ENCODE results near the gene ULK4. TPM values are rescaled to one million over a fixed set of nuclear protein-coding genes. Genes with fewer than 3 reads are reported as not detected.
"Not testable (repeated sequence)": the region's sequence is repeated elsewhere in the genome, so short reads cannot be mapped to it uniquely, and the experiment has no call there.

The ULK4 gene
- total RNA-seq, 4 donors from 2014 or later, result 15.8 to 20.6 (median 16.3) TPM

DNA sequence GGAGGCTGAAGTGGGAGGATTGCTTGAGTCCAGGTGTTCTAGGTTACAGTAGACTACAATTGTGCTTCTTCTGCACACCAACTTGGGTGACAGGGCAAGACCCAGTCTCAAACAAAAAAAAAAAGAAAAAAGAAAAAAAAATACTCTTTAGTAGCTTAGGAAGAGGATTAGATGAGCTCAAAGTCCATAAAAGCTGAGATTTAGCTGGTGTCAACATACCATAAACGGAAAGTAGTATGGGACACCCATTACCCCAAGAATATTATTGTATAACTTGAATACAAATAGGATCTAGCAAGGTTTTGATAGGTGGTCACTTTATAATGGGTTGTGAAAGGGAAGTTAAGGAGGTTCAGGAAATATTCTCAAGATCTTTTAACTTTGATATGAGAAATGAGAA is 38.0 kb upstream of the ULK4 start:
- ATAC-seq (ENCODE audit: low FRiP score) (no peak), DNase-seq (ENCODE audit: low spot score) (no peak)
- TF ChIP-seq, protein P1, sequence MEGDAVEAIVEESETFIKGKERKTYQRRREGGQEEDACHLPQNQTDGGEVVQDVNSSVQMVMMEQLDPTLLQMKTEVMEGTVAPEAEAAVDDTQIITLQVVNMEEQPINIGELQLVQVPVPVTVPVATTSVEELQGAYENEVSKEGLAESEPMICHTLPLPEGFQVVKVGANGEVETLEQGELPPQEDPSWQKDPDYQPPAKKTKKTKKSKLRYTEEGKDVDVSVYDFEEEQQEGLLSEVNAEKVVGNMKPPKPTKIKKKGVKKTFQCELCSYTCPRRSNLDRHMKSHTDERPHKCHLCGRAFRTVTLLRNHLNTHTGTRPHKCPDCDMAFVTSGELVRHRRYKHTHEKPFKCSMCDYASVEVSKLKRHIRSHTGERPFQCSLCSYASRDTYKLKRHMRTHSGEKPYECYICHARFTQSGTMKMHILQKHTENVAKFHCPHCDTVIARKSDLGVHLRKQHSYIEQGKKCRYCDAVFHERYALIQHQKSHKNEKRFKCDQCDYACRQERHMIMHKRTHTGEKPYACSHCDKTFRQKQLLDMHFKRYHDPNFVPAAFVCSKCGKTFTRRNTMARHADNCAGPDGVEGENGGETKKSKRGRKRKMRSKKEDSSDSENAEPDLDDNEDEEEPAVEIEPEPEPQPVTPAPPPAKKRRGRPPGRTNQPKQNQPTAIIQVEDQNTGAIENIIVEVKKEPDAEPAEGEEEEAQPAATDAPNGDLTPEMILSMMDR (IDR thresholded peaks at IDR 0.05), result no peak

- TF ChIP-seq, protein P1 (IDR thresholded peaks at IDR 0.05), result no peak
- no peak for ATAC-seq (ENCODE audit: low FRiP score)
- no peak for DNase-seq (ENCODE audit: low spot score)
These were observed 36.0 kb upstream of the ULK4 start for GRCh38 chr3:41997702-41998550.

- TF ChIP-seq, protein P1 (IDR thresholded peaks at IDR 0.05), result no peak
- no peak for ATAC-seq (ENCODE audit: low FRiP score)
These were observed 29.5 kb upstream of the ULK4 start for GRCh38 chr3:41991437-41991836.

GRCh38 chr3:41989518-41989917 is 27.6 kb upstream of the ULK4 start:
- DNase-seq (ENCODE audit: low spot score) (no peak), ATAC-seq (ENCODE audit: low FRiP score) (no peak)
- TF ChIP-seq, protein P1 (IDR thresholded peaks at IDR 0.05), result no peak

More at GRCh38 chr3:41991437-41991836, 29.5 kb upstream of the ULK4 start:
- no peak for DNase-seq (ENCODE audit: low spot score)

DNA sequence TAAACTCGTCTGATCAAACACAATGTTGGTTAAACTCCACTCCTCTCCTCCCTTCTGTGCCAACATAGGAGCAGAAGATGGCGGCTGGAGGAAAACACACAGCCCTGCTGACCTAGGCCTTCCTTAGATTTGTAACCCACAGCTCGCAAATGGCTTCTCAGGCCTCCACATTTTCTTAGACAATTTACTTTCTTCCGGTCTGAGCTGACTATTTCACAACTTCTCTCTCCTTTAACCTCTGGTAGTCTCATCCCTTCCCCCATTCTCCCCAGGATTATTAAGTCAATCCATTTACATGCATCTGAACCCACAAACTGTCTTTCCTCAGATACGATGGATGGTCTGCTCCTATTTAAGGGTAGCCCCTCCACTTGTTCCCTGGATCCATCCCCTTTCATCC is 25.7 kb upstream of the ULK4 start:
- no peak for ATAC-seq (ENCODE audit: low FRiP score)
- DNase-seq (ENCODE audit: low spot score), result no peak
- TF ChIP-seq, protein P1 (IDR thresholded peaks at IDR 0.05), result no peak

DNA sequence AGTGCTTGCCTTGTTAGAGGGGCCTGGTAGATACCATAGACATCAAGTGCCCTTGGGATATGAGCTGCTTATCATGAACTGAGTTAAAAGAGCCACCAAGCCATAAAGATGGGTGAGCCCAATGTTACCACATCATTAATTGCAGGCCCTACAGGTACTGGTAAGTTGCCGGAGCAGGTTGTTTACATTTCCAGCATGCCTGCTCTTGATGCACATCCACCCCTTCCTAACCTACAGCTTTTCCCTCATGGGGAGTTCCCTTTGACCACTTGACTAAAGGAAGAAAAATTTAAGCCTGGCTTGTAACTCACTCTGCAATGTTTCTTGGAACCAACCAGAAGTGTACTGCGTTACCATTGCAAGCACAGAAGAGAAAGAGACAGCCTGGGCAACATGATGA is 24.7 kb upstream of the ULK4 start:
- DNase-seq (ENCODE audit: low spot score) (no peak), ATAC-seq (ENCODE audit: low FRiP score) (no peak)
- TF ChIP-seq, protein P1 (IDR thresholded peaks at IDR 0.05), result no peak

GRCh38 chr3:41985018-41985417 is 23.1 kb upstream of the ULK4 start:
- DNase-seq (ENCODE audit: low spot score), result no peak
- TF ChIP-seq, protein P1 (IDR thresholded peaks at IDR 0.05), result no peak
- ATAC-seq (ENCODE audit: low FRiP score), result no peak

- DNase-seq (ENCODE audit: low spot score); ATAC-seq (ENCODE audit: low FRiP score): not testable (repeated sequence)
These were observed 21.2 kb upstream of the ULK4 start for GRCh38 chr3:41983091-41983490.

DNA sequence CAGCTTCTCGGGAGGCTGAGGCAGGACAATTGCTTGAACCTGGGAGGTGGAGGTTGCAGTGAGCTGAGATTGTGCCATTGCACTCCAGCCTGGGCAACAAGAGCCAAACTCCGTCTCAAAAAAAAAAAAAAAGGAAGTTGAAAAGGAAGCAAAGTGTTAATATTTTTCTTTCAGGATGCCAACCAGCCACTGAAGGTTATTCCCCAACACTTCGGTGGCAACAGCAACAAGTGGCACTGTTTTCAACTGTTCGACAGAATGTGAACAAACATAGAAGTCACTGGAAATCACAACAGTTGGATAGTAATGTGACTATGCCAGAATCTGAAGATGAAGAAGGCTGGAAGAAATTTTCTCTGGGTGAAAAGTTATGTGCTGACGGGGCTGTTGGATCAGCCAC is 15.5 kb upstream of the ULK4 start:
- not testable (repeated sequence) for DNase-seq (ENCODE audit: low spot score); ATAC-seq (ENCODE audit: low FRiP score)

Measured in omental fat pad (tissue), 4 donors.